Peyer's patch (tissue), 4 donors: ENCODE data around the gene CCND1. TPM values are rescaled to one million over a fixed set of nuclear protein-coding genes. Genes with fewer than 3 reads are reported as not detected.
A peak's percentile ranks its signal among the peaks of the same experiment; 100 is the strongest.

Source experiments
- DNase-seq, 3 donors: peaks; one replicate each; pipeline ENCODE4 v3.0.0-alpha.2; 2017 to 2019
- H3K27ac ChIP-seq, 4 donors: fragments of 200-600 bp; sonication (generic); one replicate each; pipeline ENCODE4 v1.5.1; 2016 to 2019
- H3K27me3 ChIP-seq, 2 donors: fragments of 200-600 bp; sonication (generic); one replicate each; pipeline ENCODE4 v1.5.1; 2019
- H3K36me3 ChIP-seq, 3 donors: fragments of 200-600 bp; sonication (generic); one replicate each; pipeline ENCODE4 v1.5.1; 2016 to 2019
- H3K4me1 ChIP-seq, 4 donors: fragments of 200-600 bp; sonication (generic); one replicate each; pipeline ENCODE4 v1.5.1; 2016 to 2019
- H3K4me3 ChIP-seq, 4 donors: fragments of 200-600 bp; sonication (generic); 1 replicate in 3 of 4; 2 replicates in 1 of 4; pipeline ENCODE4 v1.5.1; 2016 to 2019; ENCODE audit warnings: mild to moderate bottlenecking in 1 of 4
- H3K9me3 ChIP-seq, 4 donors: fragments of 200-600 bp; sonication (generic); one replicate each; pipeline ENCODE4 v1.5.1; 2016 to 2019; ENCODE audit warnings: mild to moderate bottlenecking in 1 of 4
- POLR2A ChIP-seq, 2 donors: fragments of 450-650 bp; IDR thresholded peaks; one replicate each; pipeline ENCODE4 v1.5.1; 2017; ENCODE audit warnings: antibody characterized with exemption in 2 of 2, mild to moderate bottlenecking in 2 of 2, moderate library complexity in 2 of 2
- total RNA-seq, 4 donors: library from RNA; depleted of rRNA; stranded (reverse); fragments of >200 nt; gene quantifications; one replicate each; pipeline ENCODE4 v1.1.0, GENCODE V29; 2016
- TF ChIP-seq, protein P1 (sequence below), 6 experiments: fragments of 450-650 bp in 4 of 6; fragments of 200-600 bp in 2 of 6; sonication (generic) in 1 of 6; IDR thresholded peaks; one replicate each; pipeline ENCODE4 v1.5.1; 2017 to 2019; ENCODE audit warnings: antibody characterized with exemption in 6 of 6, mild to moderate bottlenecking in 3 of 6, moderate library complexity in 1 of 6

The CCND1 gene
- total RNA-seq, 4 donors from 2014 or later = 13.5 to 46.6 (median 40.0) TPM

DNA sequence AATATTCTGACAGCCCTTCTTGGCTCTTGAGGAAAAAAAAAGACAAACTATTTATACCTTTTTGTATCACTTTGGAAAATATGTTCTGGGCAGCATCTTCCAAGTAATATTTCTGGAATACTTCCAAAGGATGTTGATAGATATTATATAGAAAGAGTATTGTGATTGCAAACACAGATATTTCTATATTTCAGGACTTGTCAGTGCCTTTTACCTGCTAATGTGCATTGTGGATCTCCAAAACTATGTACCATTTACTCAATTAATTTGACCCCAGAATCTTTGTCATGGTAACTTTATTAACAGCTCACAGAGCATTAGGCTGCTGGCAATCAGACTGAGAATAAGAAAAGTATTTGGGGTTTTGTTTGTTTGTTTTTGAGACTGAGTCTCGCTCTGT, 16.7 kb upstream of the CCND1 start:
- H3K27me3 ChIP-seq = no peaks in the 10 kb centered on the region
- no peak overlapping the region for H3K4me3 ChIP-seq
- no peak for TF ChIP-seq POLR2A (IDR thresholded peaks at IDR 0.05)
- TF ChIP-seq, protein P1, sequence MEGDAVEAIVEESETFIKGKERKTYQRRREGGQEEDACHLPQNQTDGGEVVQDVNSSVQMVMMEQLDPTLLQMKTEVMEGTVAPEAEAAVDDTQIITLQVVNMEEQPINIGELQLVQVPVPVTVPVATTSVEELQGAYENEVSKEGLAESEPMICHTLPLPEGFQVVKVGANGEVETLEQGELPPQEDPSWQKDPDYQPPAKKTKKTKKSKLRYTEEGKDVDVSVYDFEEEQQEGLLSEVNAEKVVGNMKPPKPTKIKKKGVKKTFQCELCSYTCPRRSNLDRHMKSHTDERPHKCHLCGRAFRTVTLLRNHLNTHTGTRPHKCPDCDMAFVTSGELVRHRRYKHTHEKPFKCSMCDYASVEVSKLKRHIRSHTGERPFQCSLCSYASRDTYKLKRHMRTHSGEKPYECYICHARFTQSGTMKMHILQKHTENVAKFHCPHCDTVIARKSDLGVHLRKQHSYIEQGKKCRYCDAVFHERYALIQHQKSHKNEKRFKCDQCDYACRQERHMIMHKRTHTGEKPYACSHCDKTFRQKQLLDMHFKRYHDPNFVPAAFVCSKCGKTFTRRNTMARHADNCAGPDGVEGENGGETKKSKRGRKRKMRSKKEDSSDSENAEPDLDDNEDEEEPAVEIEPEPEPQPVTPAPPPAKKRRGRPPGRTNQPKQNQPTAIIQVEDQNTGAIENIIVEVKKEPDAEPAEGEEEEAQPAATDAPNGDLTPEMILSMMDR (IDR thresholded peaks at IDR 0.05) = no peak
- no peaks in the 10 kb centered on the region for H3K4me1 ChIP-seq
- no peak overlapping the region for H3K27ac ChIP-seq
- no peak for DNase-seq
- no peaks in the 10 kb centered on the region for H3K36me3 ChIP-seq
- no peaks in the 10 kb centered on the region for H3K9me3 ChIP-seq

- no peaks in the 10 kb centered on the region for H3K36me3 ChIP-seq
- H3K27me3 ChIP-seq = no peaks in the 10 kb centered on the region
- peaks cover 0 to 5% (median 0%) of the 10 kb centered on the region in 4 donors for H3K9me3 ChIP-seq
- TF ChIP-seq POLR2A (IDR thresholded peaks at IDR 0.05) = no peak
- TF ChIP-seq, protein P1 (IDR thresholded peaks at IDR 0.05) = no peak
- no peak overlapping the region for H3K4me3 ChIP-seq
- no peak overlapping the region for H3K27ac ChIP-seq
- DNase-seq = no peak
- no peaks in the 10 kb centered on the region for H3K4me1 ChIP-seq
Measured at GRCh38 chr11:69625476-69625875, 15.5 kb upstream of the CCND1 start.

DNA sequence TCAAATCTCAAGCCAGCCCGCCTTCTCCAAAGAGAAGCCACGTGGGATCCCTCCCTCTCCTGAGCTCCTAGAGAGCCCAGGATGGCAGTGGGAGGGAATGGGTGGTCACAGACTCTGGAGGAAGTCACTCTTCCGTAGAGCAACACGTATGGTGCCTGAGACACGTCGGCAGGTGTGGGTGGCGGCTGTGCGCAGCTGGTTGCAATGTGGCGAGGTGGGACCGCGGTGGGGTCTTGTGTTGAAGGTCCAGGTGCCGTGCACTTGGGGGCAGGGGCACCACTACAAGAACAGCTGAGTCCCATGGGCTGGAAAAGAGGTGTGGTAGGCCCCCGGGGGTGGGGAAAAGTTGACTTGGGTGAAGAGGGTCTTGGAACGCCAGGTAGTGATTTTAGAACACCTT, 13.4 kb upstream of the CCND1 start:
- Histone ChIP-seq H3K4me1 (no peaks in the 10 kb centered on the region), H3K9me3 (peaks cover 0 to 5% (median 0%) of the 10 kb centered on the region in 4 donors), H3K36me3 (no peaks in the 10 kb centered on the region), H3K27me3 (no peaks in the 10 kb centered on the region), H3K4me3 (no peak overlapping the region), H3K27ac (no peak overlapping the region)
- no peak for DNase-seq
- TF ChIP-seq, protein P1 (IDR thresholded peaks at IDR 0.05) = no peak
- TF ChIP-seq POLR2A (IDR thresholded peaks at IDR 0.05) = no peak

- no peak for DNase-seq
- TF ChIP-seq POLR2A (IDR thresholded peaks at IDR 0.05) = no peak
- TF ChIP-seq, protein P1 (IDR thresholded peaks at IDR 0.05) = no peak
- Histone ChIP-seq H3K36me3 (no peaks in the 10 kb centered on the region), H3K27ac (no peak overlapping the region), H3K4me1 (no peaks in the 10 kb centered on the region), H3K27me3 (no peaks in the 10 kb centered on the region), H3K9me3 (peaks cover 0 to 5% (median 0%) of the 10 kb centered on the region in 4 donors), H3K4me3 (no peak overlapping the region)
Measured at GRCh38 chr11:69630017-69630416, 10.9 kb upstream of the CCND1 start.

GRCh38 chr11:69630424-69630823, 10.5 kb upstream of the CCND1 start:
- no peak for DNase-seq
- no peak for TF ChIP-seq POLR2A (IDR thresholded peaks at IDR 0.05)
- TF ChIP-seq, protein P1 (IDR thresholded peaks at IDR 0.05) = no peak

GRCh38 chr11:69632900-69633299, 8.1 kb upstream of the CCND1 start:
- H3K4me1 ChIP-seq = peaks cover 2 to 20% (median 11%) of the 10 kb centered on the region in 4 donors
- H3K9me3 ChIP-seq = peaks cover 0 to 5% (median 0%) of the 10 kb centered on the region in 4 donors
- no peak overlapping the region for H3K27ac ChIP-seq
- H3K4me3 ChIP-seq = no peak overlapping the region
- no peaks in the 10 kb centered on the region for H3K27me3 ChIP-seq
- H3K36me3 ChIP-seq = no peaks in the 10 kb centered on the region
- TF ChIP-seq, protein P1 (IDR thresholded peaks at IDR 0.05) = no peak
- TF ChIP-seq POLR2A (IDR thresholded peaks at IDR 0.05) = no peak
- peak in 1 of 3 donors; percentile 21 for DNase-seq

More at GRCh38 chr11:69630424-69630823, 10.5 kb upstream of the CCND1 start:
- no peak overlapping the region for H3K4me3 ChIP-seq
- H3K9me3 ChIP-seq = peaks cover 0 to 5% (median 0%) of the 10 kb centered on the region in 4 donors
- H3K27ac ChIP-seq = no peak overlapping the region
- no peaks in the 10 kb centered on the region for H3K36me3 ChIP-seq
- H3K4me1 ChIP-seq = no peaks in the 10 kb centered on the region
- no peaks in the 10 kb centered on the region for H3K27me3 ChIP-seq
